Natural killer cell (primary cell): ENCODE measurements around the gene GRB10. TPM values are rescaled to one million over a fixed set of nuclear protein-coding genes. Genes with fewer than 3 reads are reported as not detected.

Source experiments
- ATAC-seq, 3 donors: fragments of 150-1000 bp in 2 of 3; fragments of 200-7000 bp in 1 of 3; cut with Tn5 transposase; 1 replicate in 1 of 3; 2 replicates in 2 of 3; pipeline ENCODE4 v1.10.0; 2021; ENCODE audit warnings: mild to moderate bottlenecking in 2 of 3, moderate library complexity in 2 of 3
- DNase-seq, 2 donors: peaks; one replicate each; pipeline versions ENCODE4 v3.0.0 to v3.0.0-alpha.2; 2013 to 2021; ENCODE audit warnings: mixed read lengths in 1 of 2
- H3K27ac ChIP-seq: one replicate; pipeline ENCODE4 v1.5.1; 2013; ENCODE audit warnings: mild to moderate bottlenecking, low read length
- H3K27me3 ChIP-seq: one replicate; pipeline ENCODE4 v1.6.1; 2013; ENCODE audit warnings: low read length; ENCODE audit not compliant: control insufficient read depth, insufficient read depth
- H3K36me3 ChIP-seq: one replicate; pipeline ENCODE4 v1.6.1; 2013; ENCODE audit warnings: low read length; ENCODE audit not compliant: control insufficient read depth, insufficient read depth
- H3K4me1 ChIP-seq: one replicate; pipeline ENCODE4 v1.6.1; 2013; ENCODE audit warnings: low read length; ENCODE audit not compliant: control insufficient read depth, insufficient read depth
- H3K4me3 ChIP-seq: one replicate; pipeline ENCODE4 v1.5.1; 2013; ENCODE audit warnings: low read length
- H3K9me3 ChIP-seq: one replicate; pipeline ENCODE4 v1.6.1; 2013; ENCODE audit warnings: low read length; ENCODE audit not compliant: control insufficient read depth, insufficient read depth
- H3K27ac Mint-ChIP-seq, 2 donors: one replicate each; pipeline ENCODE4 v1.8.0; 2022; ENCODE audit warnings: mild to moderate bottlenecking in 2 of 2, mixed read lengths in 2 of 2, moderate library complexity in 1 of 2
- H3K27me3 Mint-ChIP-seq, 2 donors: one replicate each; pipeline ENCODE4 v1.8.0; 2022; ENCODE audit warnings: low read depth in 2 of 2, mixed read lengths in 2 of 2
- H3K36me3 Mint-ChIP-seq: one replicate; pipeline ENCODE4 v1.8.0; 2022; ENCODE audit warnings: mixed read lengths
- H3K4me1 Mint-ChIP-seq, 2 donors: one replicate each; pipeline ENCODE4 v1.8.0; 2022; ENCODE audit warnings: mixed read lengths in 2 of 2
- H3K4me3 Mint-ChIP-seq: one replicate; pipeline ENCODE4 v1.8.0; 2022; ENCODE audit warnings: mild to moderate bottlenecking, moderate library complexity, mixed read lengths
- H3K9me3 Mint-ChIP-seq, 2 donors: one replicate each; pipeline ENCODE4 v1.8.0; 2022; ENCODE audit warnings: mixed read lengths in 2 of 2
- CTCF ChIP-seq: fragments of 200-600 bp; IDR thresholded peaks from one replicate; pipeline ENCODE4 v1.8.0; 2022; ENCODE audit warnings: antibody characterized with exemption
- WGBS: methylation state at CpG from one replicate; pipeline ENCODE4 v1.1.7; 2013; ENCODE audit warnings: missing lambda C conversion rate; ENCODE audit not compliant: insufficient coverage; 5-methylcytosine and 5-hydroxymethylcytosine counted together
- intact Hi-C: fragments of 100-400 bp; cut with micrococcal nuclease; formaldehyde crosslinking; loops from one replicate; pipeline ENCODE4 v1.14.2; 2022
- total RNA-seq, 4 donors: library from RNA; stranded (reverse); fragments of 120-200 nt in 1 of 4; gene quantifications; one replicate each; pipeline versions ENCODE4 v1.2.3 to v1.2.4, GENCODE V29; 2013 to 2022

The GRB10 gene
- total RNA-seq, 3 donors from 2014 or later (not counting 1 experiment from before 2014, with no cell fraction given) = 0.16 to 24.4 (median 1.4) TPM

GRCh38 chr7:50793120-50793946, 10.6 kb upstream of the GRB10 start:
- Histone ChIP-seq H3K9me3 (peaks cover 4% of the 10 kb centered on the region), H3K4me1 (peaks cover 4% of the 10 kb centered on the region), H3K27me3 (peaks cover 22% of the 10 kb centered on the region), H3K27ac (no peak overlapping the region), H3K4me3 (no peak overlapping the region), H3K36me3 (no peaks in the 10 kb centered on the region)
- TF ChIP-seq CTCF = no peak
- H3K27ac Mint-ChIP-seq = no peak overlapping the region
- peaks cover 0 to 10% of the 10 kb centered on the region in 2 donors for H3K4me1 Mint-ChIP-seq
- peak in 2 of 3 donors; percentile 22 to 56 for ATAC-seq
- H3K36me3 Mint-ChIP-seq = no peaks in the 10 kb centered on the region
- intact Hi-C loops = no loop called here
- H3K9me3 Mint-ChIP-seq = no peaks in the 10 kb centered on the region
- peak overlapping the region; percentile 83 for H3K4me3 Mint-ChIP-seq
- DNase-seq = peak in 1 of 2 donors; percentile 39
- peaks cover 41 to 60% of the 10 kb centered on the region in 2 donors for H3K27me3 Mint-ChIP-seq
- 2% methylated on average over 106 of the region's 113 CpGs for WGBS

- Histone ChIP-seq H3K27me3 (peaks cover 22% of the 10 kb centered on the region), H3K9me3 (peaks cover 11% of the 10 kb centered on the region), H3K36me3 (no peaks in the 10 kb centered on the region), H3K4me3 (no peak overlapping the region), H3K4me1 (peaks cover 4% of the 10 kb centered on the region), H3K27ac (no peak overlapping the region)
- no peaks in the 10 kb centered on the region for H3K36me3 Mint-ChIP-seq
- H3K4me1 Mint-ChIP-seq = peaks cover 0 to 10% of the 10 kb centered on the region in 2 donors
- H3K9me3 Mint-ChIP-seq = no peaks in the 10 kb centered on the region
- no peak overlapping the region for H3K27ac Mint-ChIP-seq
- H3K27me3 Mint-ChIP-seq = peaks cover 41 to 68% of the 10 kb centered on the region in 2 donors
- intact Hi-C loops = no loop called here
- WGBS = 2% methylated on average over 91 of the region's 91 CpGs
- DNase-seq (peak in 1 of 2 donors; percentile 29), ATAC-seq (peak in 1 of 3 donors; percentile 54)
- peak overlapping the region; percentile 88 for H3K4me3 Mint-ChIP-seq
- no peak for TF ChIP-seq CTCF
Measured at GRCh38 chr7:50792342-50793119, 9.8 kb upstream of the GRB10 start.

- Histone ChIP-seq H3K4me3 (no peak overlapping the region), H3K4me1 (peaks cover 4% of the 10 kb centered on the region), H3K27me3 (peaks cover 22% of the 10 kb centered on the region), H3K36me3 (no peaks in the 10 kb centered on the region), H3K27ac (no peak overlapping the region), H3K9me3 (peaks cover 12% of the 10 kb centered on the region)
- Mint-ChIP-seq H3K4me1 (peaks cover 0 to 10% of the 10 kb centered on the region in 2 donors), H3K9me3 (no peaks in the 10 kb centered on the region), H3K36me3 (no peaks in the 10 kb centered on the region), H3K4me3 (peak overlapping the region; percentile 88), H3K27ac (no peak overlapping the region), H3K27me3 (peaks cover 37 to 74% of the 10 kb centered on the region in 2 donors)
- WGBS = 22% methylated on average over 10 of the region's 10 CpGs
- intact Hi-C loops = no loop called here
- no peak for TF ChIP-seq CTCF
- ATAC-seq (no peak), DNase-seq (no peak)
Measured at GRCh38 chr7:50791938-50792341, 9.2 kb upstream of the GRB10 start.
